H1 (cell line): Measurements from ENCODE around the gene ZNF425. TPM values are rescaled to one million over a fixed set of nuclear protein-coding genes. Genes with fewer than 3 reads are reported as not detected.

Experiments used
- CTCF ChIA-PET: fragments of 300-600 bp; sonication (Branson Sonifier 250); formaldehyde crosslinking; loops from one replicate; lab custom pipeline; 2021; ENCODE audit not compliant: partially characterized antibody; lab: Charles Lee
- POLR2A ChIA-PET: fragments of 300-600 bp; sonication (Branson Sonifier 250); formaldehyde crosslinking; loops from one replicate; lab custom pipeline; 2021; ENCODE audit warnings: inconsistent platforms; ENCODE audit not compliant: partially characterized antibody; lab: Charles Lee
- DNase-seq, 2 experiments: peaks; one replicate each; pipeline versions ENCODE4 v3.0.0 to v3.0.0-alpha.2; 2010 to 2022; ENCODE audit warnings: low spot score in 2 of 2, low read depth in 1 of 2, mixed read lengths in 1 of 2
- FAIRE-seq: peaks from 2 replicates; lab custom pipeline; 2011; peaks lifted over from hg19 to GRCh38; lab: Jason Lieb, UNC
- H2AFZ ChIP-seq: 2 replicates; pipeline ENCODE4 v1.8.1; 2012; ENCODE audit warnings: low read length, inconsistent platforms
- H2AK5ac ChIP-seq: 2 replicates; pipeline ENCODE4 v1.6.1; 2013; ENCODE audit warnings: low read depth, low read length
- H2BK120ac ChIP-seq: replicated peaks from 2 replicates; pipeline ENCODE3; 2013; ENCODE audit warnings: low read depth, low read length, inconsistent platforms
- H2BK12ac ChIP-seq: 2 replicates; pipeline ENCODE4 v1.6.1; 2013; ENCODE audit warnings: low read depth, low read length
- H2BK15ac ChIP-seq: 2 replicates; pipeline ENCODE4 v1.6.1; 2013; ENCODE audit warnings: low read length
- H2BK20ac ChIP-seq: 2 replicates; pipeline ENCODE4 v1.6.1; 2013; ENCODE audit warnings: low read length
- H2BK5ac ChIP-seq: 2 replicates; pipeline ENCODE4 v1.6.1; 2013; ENCODE audit warnings: low read depth, low read length
- H3K14ac ChIP-seq: 2 replicates; pipeline ENCODE4 v1.6.1; 2013; ENCODE audit warnings: inconsistent platforms; ENCODE audit not compliant: insufficient read length
- H3K18ac ChIP-seq: 2 replicates; pipeline ENCODE4 v1.6.1; 2013; ENCODE audit warnings: low read length; ENCODE audit errors: extremely low read depth
- H3K23ac ChIP-seq: 2 replicates; pipeline ENCODE4 v1.6.1; 2013; ENCODE audit warnings: inconsistent platforms; ENCODE audit not compliant: insufficient read length
- H3K23me2 ChIP-seq: 2 replicates; pipeline ENCODE4 v1.6.1; 2013; ENCODE audit warnings: low read depth, low read length
- H3K27ac ChIP-seq: 2 replicates; pipeline ENCODE4 v1.6.1; 2011; ENCODE audit warnings: low read depth, low read length, inconsistent platforms
- H3K27me3 ChIP-seq, 4 experiments: replicated peaks in 1 of 4; 1 replicate in 1 of 4; 2 replicates in 3 of 4; pipeline versions ENCODE4 v1.6.1 to v1.8.1; 2011 to 2013; ENCODE audit warnings: low read length in 3 of 4, mild to moderate bottlenecking in 3 of 4, inconsistent platforms in 2 of 4, mixed read lengths in 2 of 4, moderate library complexity in 1 of 4; ENCODE audit not compliant: control insufficient read depth in 3 of 4, insufficient read depth in 3 of 4; ENCODE audit errors: extremely low read depth in 1 of 4
- H3K36me3 ChIP-seq, 4 experiments: 2 replicates each; pipeline versions ENCODE4 v1.6.1 to v1.8.1; 2011 to 2013; ENCODE audit warnings: mild to moderate bottlenecking in 4 of 4, low read length in 3 of 4, moderate library complexity in 2 of 4, control low read depth in 1 of 4, inconsistent platforms in 1 of 4; ENCODE audit not compliant: insufficient read depth in 4 of 4, control insufficient read depth in 2 of 4
- H3K4ac ChIP-seq: replicated peaks from 2 replicates; pipeline ENCODE3; 2013; ENCODE audit warnings: low read length, low read depth, mixed read lengths, inconsistent platforms; ENCODE audit not compliant: insufficient read length
- H3K4me1 ChIP-seq, 4 experiments: replicated peaks in 1 of 4; 1 replicate in 1 of 4; 2 replicates in 3 of 4; pipeline versions ENCODE4 v1.6.1 to v1.8.1; 2011 to 2013; ENCODE audit warnings: low read length in 3 of 4, inconsistent platforms in 2 of 4, mixed read lengths in 1 of 4; ENCODE audit not compliant: insufficient read depth in 4 of 4, control insufficient read depth in 3 of 4
- H3K4me2 ChIP-seq, 2 experiments: 2 replicates each; pipeline versions ENCODE4 v1.6.1 to v1.8.1; 2011 to 2013; ENCODE audit warnings: low read depth in 2 of 2, low read length in 2 of 2, control low read depth in 1 of 2, inconsistent platforms in 1 of 2, mild to moderate bottlenecking in 1 of 2; ENCODE audit not compliant: insufficient read depth in 1 of 2
- H3K4me3 ChIP-seq, 4 experiments: fragments of 200-600, 300-600 bp in 1 of 4; sonication (generic), shearing (Covaris generic), sonication (Bioruptor Twin) in 1 of 4; 2 replicates each; pipeline versions ENCODE4 v1.5.1 to v1.8.1; 2011 to 2016; ENCODE audit warnings: low read length in 4 of 4, low read depth in 3 of 4, control low read depth in 2 of 4, inconsistent platforms in 2 of 4, mild to moderate bottlenecking in 2 of 4, mixed read lengths in 1 of 4, moderate library complexity in 1 of 4; ENCODE audit not compliant: insufficient read depth in 2 of 4; ENCODE audit errors: extremely low read depth in 1 of 4
- H3K56ac ChIP-seq: replicated peaks from 2 replicates; pipeline ENCODE3; 2013; ENCODE audit warnings: low read depth, mild to moderate bottlenecking, mixed read lengths, low read length, inconsistent platforms; ENCODE audit not compliant: insufficient read length
- H3K79me1 ChIP-seq: 2 replicates; pipeline ENCODE4 v1.6.1; 2013; ENCODE audit warnings: low read depth, low read length, control low read depth
- H3K79me2 ChIP-seq, 2 experiments: 2 replicates each; pipeline versions ENCODE4 v1.6.1 to v1.8.1; 2012 to 2013; ENCODE audit warnings: low read length in 2 of 2, mild to moderate bottlenecking in 2 of 2, inconsistent platforms in 1 of 2; ENCODE audit not compliant: insufficient read depth in 2 of 2, control insufficient read depth in 1 of 2
- H3K9ac ChIP-seq, 4 experiments: replicated peaks in 1 of 4; 1 replicate in 1 of 4; 2 replicates in 3 of 4; pipeline versions ENCODE4 v1.6.1 to v1.8.1; 2011 to 2013; ENCODE audit warnings: low read depth in 3 of 4, low read length in 3 of 4, control low read depth in 2 of 4, mild to moderate bottlenecking in 2 of 4, moderate library complexity in 2 of 4, inconsistent platforms in 1 of 4; ENCODE audit errors: extremely low read depth in 1 of 4
- H3K9me3 ChIP-seq, 2 experiments: 2 replicates each; pipeline versions ENCODE4 v1.6.1 to v1.8.1; 2012 to 2013; ENCODE audit warnings: mild to moderate bottlenecking in 2 of 2, moderate library complexity in 2 of 2, control low read depth in 1 of 2, inconsistent platforms in 1 of 2, low read depth in 1 of 2, low read length in 1 of 2, mixed read lengths in 1 of 2; ENCODE audit not compliant: insufficient read depth in 2 of 2
- H4K20me1 ChIP-seq, 2 experiments: replicated peaks in 1 of 2; 2 replicates each; pipeline versions ENCODE3 to v1.8.1; 2011 to 2013; ENCODE audit warnings: inconsistent platforms in 2 of 2, low read length in 2 of 2, mild to moderate bottlenecking in 1 of 2; ENCODE audit not compliant: insufficient read depth in 2 of 2, control insufficient read depth in 1 of 2
- H4K5ac ChIP-seq: 2 replicates; pipeline ENCODE4 v1.6.1; 2013; ENCODE audit warnings: low read length, low read depth, mixed read lengths, inconsistent platforms; ENCODE audit not compliant: insufficient read length
- H4K8ac ChIP-seq: 2 replicates; pipeline ENCODE4 v1.8.0; 2013; ENCODE audit warnings: mild to moderate bottlenecking, moderate library complexity, low read length, inconsistent platforms; ENCODE audit not compliant: insufficient read depth; ENCODE audit errors: extremely low read depth
- H4K91ac ChIP-seq: replicated peaks from 2 replicates; pipeline ENCODE3; 2013; ENCODE audit warnings: low read length, mixed read lengths, inconsistent platforms; ENCODE audit not compliant: insufficient read length
- BACH1 ChIP-seq: IDR thresholded peaks from 2 replicates; pipeline ENCODE4 v1.6.1; 2012; ENCODE audit warnings: low read length, improper control_type of control experiment
- CBX5 ChIP-seq: fragments of 300-800, 300-1000 bp; sonication (generic); IDR thresholded peaks from 2 replicates; pipeline ENCODE4 v1.7.1; 2016; ENCODE audit warnings: antibody characterized with exemption, low read length, low read depth
- CREB1 ChIP-seq: IDR thresholded peaks from 2 replicates; pipeline ENCODE4 v1.6.1; 2012; ENCODE audit warnings: inconsistent platforms
- GTF2F1 ChIP-seq: IDR thresholded peaks from 2 replicates; pipeline ENCODE4 v1.6.1; 2012; ENCODE audit warnings: low read depth, low read length, improper control_type of control experiment, borderline replicate concordance
- HDAC2 ChIP-seq, 2 experiments: fragments of 300-600 bp in 1 of 2; sonication (generic) in 1 of 2; IDR thresholded peaks; 2 replicates each; pipeline ENCODE4 v1.6.1; 2011 to 2012; ENCODE audit warnings: low read depth in 2 of 2, low read length in 2 of 2, mild to moderate bottlenecking in 2 of 2, moderate library complexity in 2 of 2, borderline replicate concordance in 1 of 2, inconsistent platforms in 1 of 2
- JUND ChIP-seq: IDR thresholded peaks from 2 replicates; pipeline ENCODE4 v1.6.1; 2011; ENCODE audit warnings: mild to moderate bottlenecking, improper control_type of control experiment, low read length
- KDM1A ChIP-seq: fragments of 200-600, 300-600 bp; sonication (generic); IDR thresholded peaks from 2 replicates; pipeline ENCODE4 v1.7.1; 2016; ENCODE audit warnings: mild to moderate bottlenecking, low read length, borderline replicate concordance
- KDM5A ChIP-seq: fragments of 200-600 bp; IDR thresholded peaks from 2 replicates; pipeline ENCODE4 v1.7.1; 2012; ENCODE audit warnings: mild to moderate bottlenecking, low read length, inconsistent platforms, mixed read lengths
- MAFK ChIP-seq: IDR thresholded peaks from 2 replicates; pipeline ENCODE4 v1.6.1; 2012; ENCODE audit warnings: low read depth, mild to moderate bottlenecking, improper control_type of control experiment, low read length
- SIRT6 ChIP-seq: IDR thresholded peaks from one replicate; pipeline ENCODE4 v1.7.1; 2012; ENCODE audit warnings: low read length, inconsistent platforms
- SIX5 ChIP-seq: IDR thresholded peaks from 2 replicates; pipeline ENCODE4 v1.6.1; 2011; ENCODE audit warnings: mild to moderate bottlenecking, low read depth, low read length
- SRF ChIP-seq: IDR thresholded peaks from 2 replicates; pipeline ENCODE4 v1.6.1; 2011; ENCODE audit warnings: mild to moderate bottlenecking, low read depth, low read length, moderate library complexity
- WGBS, 2 experiments: shearing (Covaris generic) in 1 of 2; methylation state at CpG; one replicate each; pipeline versions ENCODE4 v1.1.6 to v1.1.7; 2013 to 2015; ENCODE audit warnings: low lambda C conversion rate in 2 of 2, mixed read lengths in 2 of 2, inconsistent platforms in 1 of 2, low coverage in 1 of 2, missing lambda C conversion rate in 1 of 2; ENCODE audit not compliant: insufficient replicate concordance in 2 of 2, insufficient coverage in 1 of 2, insufficient read length in 1 of 2; ENCODE audit errors: extremely low coverage in 1 of 2, missing lambda C conversion rate in 1 of 2; 5-methylcytosine and 5-hydroxymethylcytosine counted together
- polyA plus RNA-seq, 7 experiments: library from polyadenylated mRNA; depleted of rRNA in 3 of 7; stranded (reverse) in 5 of 7; unstranded in 2 of 7; fragments of >200 nt in 5 of 7; fragments of 200-250 nt in 2 of 7; gene quantifications; 1 replicate in 5 of 7; 2 replicates in 1 of 7; 4 replicates in 1 of 7; pipeline versions ENCODE4 v1.2.1 to v1.2.3, GENCODE V29; 2011 to 2013; ENCODE audit warnings: missing spikeins in 2 of 7, mixed read lengths in 2 of 7
- total RNA-seq: library from RNA; stranded (reverse); fragmentation: NEBNext Ultra II Directional; extraction: Animal tissue kit (Norgen Biotek cat#: 25700); gene quantifications from 2 replicates; pipeline ENCODE4 v1.2.1, GENCODE V29; 2021
- TF ChIP-seq, protein P1 (sequence below): IDR thresholded peaks from 2 replicates; pipeline ENCODE4 v1.6.1; 2012; ENCODE audit warnings: inconsistent platforms
- TF ChIP-seq, protein P2 (sequence below): IDR thresholded peaks from 2 replicates; pipeline ENCODE4 v1.6.1; 2012; ENCODE audit warnings: low read length, inconsistent platforms

The ZNF425 gene
- total and polyA plus RNA-seq, 2 of the 8 experiments (the other 6 are each of a cell fraction or from before 2014, with no cell fraction given), result 3.4 to 6.1 TPM

DNA sequence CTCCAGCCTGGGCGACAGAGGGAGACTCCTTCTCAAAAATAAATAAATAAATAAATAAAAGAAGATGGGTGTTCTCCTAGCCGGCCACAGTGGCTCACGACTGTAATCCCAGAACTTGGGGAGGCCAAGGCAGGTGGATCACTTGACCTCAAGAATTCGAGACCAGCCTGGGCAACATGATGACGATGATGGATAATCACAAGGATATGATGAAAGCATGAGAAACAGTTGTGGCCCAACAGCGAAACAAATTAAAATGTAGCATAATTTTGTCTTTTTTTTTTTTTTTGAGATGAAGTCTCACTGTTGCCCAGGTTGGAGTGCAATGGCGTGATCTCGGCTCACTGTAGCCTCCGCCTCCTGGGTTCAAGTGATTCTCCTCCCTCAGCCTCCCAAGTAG, 48.5 kb downstream of the ZNF425 start:
- Histone ChIP-seq H3K36me3 (peaks cover 0 to 25% (median 8%) of the 10 kb centered on the region in 4 experiments; a peak in 4 of 8 replicates), H2BK5ac (no peak overlapping the region), H2BK12ac (no peak overlapping the region), H3K4me2 (no peak overlapping the region), H3K23me2 (no peaks in the 10 kb centered on the region), H4K91ac (no peak overlapping the region), H3K23ac (no peak overlapping the region), H3K18ac (no peak overlapping the region), H3K9me3 (no peaks in the 10 kb centered on the region), H2BK20ac (no peak overlapping the region), H2AFZ (no peak overlapping the region), H3K56ac (no peak overlapping the region), H3K4ac (no peak overlapping the region), H3K4me1 (no peaks in the 10 kb centered on the region), H3K79me2 (peaks cover 0 to 5% of the 10 kb centered on the region in 2 experiments; a peak in 2 of 4 replicates), H3K14ac (no peak overlapping the region), H3K79me1 (no peaks in the 10 kb centered on the region), H4K20me1 (no peaks in the 10 kb centered on the region), H2BK120ac (no peak overlapping the region), H3K9ac (no peak overlapping the region), H2AK5ac (no peak overlapping the region), H3K4me3 (no peak overlapping the region), H3K27ac (no peak overlapping the region), H4K5ac (no peak overlapping the region), H2BK15ac (no peak overlapping the region), H3K27me3 (no peaks in the 10 kb centered on the region), H4K8ac (no peak overlapping the region)
- FAIRE-seq, result no peak
- WGBS, 2 experiments, result 85% methylated on average over 9 of the region's 9 CpGs; no CpG with 5 or more reads in 1 of the 2 experiments
- DNase-seq, result no peak
- ChIA-PET CTCF (no interaction called here), POLR2A (interaction anchor here (1.4 kb wide), 1 partner anchor 12 kb away, joined by 3 read pairs; no protein-coding TSS in a partner anchor)
- TF ChIP-seq BACH1 (no peak), CBX5 (no peak), SRF (no peak), JUND (no peak), CREB1 (no peak), MAFK (no peak), KDM5A (no peak), SIX5 (no peak), SIRT6 (no peak), KDM1A (no peak), HDAC2 (IDR thresholded peaks at IDR 0.05; ENCODE audit: borderline replicate concordance in 1 of 2, low read depth in 2 of 2, low read length in 2 of 2) (no peak), GTF2F1 (no peak)
- TF ChIP-seq, protein P1, sequence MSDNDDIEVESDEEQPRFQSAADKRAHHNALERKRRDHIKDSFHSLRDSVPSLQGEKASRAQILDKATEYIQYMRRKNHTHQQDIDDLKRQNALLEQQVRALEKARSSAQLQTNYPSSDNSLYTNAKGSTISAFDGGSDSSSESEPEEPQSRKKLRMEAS, result no peak
- TF ChIP-seq, protein P2, sequence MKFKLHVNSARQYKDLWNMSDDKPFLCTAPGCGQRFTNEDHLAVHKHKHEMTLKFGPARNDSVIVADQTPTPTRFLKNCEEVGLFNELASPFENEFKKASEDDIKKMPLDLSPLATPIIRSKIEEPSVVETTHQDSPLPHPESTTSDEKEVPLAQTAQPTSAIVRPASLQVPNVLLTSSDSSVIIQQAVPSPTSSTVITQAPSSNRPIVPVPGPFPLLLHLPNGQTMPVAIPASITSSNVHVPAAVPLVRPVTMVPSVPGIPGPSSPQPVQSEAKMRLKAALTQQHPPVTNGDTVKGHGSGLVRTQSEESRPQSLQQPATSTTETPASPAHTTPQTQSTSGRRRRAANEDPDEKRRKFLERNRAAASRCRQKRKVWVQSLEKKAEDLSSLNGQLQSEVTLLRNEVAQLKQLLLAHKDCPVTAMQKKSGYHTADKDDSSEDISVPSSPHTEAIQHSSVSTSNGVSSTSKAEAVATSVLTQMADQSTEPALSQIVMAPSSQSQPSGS, result no peak
